Measurements from ENCODE around the gene ZNF407. TPM values are rescaled to one million over a fixed set of nuclear protein-coding genes. Genes with fewer than 3 reads are reported as not detected.

ZNF407 gene
- total and polyA plus RNA-seq, 2 experiments from 2014 or later, result 2.1 to 10.4 TPM

DNA sequence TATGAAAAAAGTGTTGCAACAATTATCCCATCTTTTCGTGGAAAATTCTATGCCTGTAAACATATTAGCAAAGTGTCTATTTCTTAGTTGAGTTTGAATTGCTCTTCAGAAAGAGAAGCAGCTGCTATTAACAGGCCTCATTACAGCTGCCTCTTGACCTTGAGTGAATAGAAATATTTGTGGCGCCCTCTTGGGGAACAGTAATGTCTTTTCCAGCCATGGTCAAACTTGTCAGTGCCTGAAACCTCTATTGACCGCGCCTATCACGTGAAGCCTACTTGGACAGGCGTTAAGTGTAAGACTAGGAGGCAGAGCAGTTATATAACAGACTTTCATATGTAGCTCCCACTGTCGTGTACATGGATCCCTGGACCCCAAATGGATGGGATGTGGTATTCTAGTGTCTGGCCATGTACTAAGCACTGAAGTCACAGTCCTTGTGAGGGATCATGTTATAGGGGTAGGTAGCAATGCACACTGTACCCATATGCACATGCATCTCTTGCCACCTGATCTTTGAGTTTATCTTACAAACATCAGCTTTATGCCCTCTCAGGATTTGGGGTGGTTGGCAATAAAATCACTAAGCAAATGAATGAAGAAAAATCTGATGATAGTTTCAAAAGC is 366.3 kb downstream of the ZNF407 start:
- DNase-seq (ENCODE audit: low spot score), result peak; percentile 76
- H3K4me3 ChIP-seq, result no peak overlapping the region
- no peaks in the 10 kb centered on the region for H3F3A ChIP-seq (replicated peaks; ENCODE audit: low read depth)
- no peaks in the 10 kb centered on the region for H3K79me2 ChIP-seq (replicated peaks; ENCODE audit: insufficient read depth)
- Mint-ChIP-seq H3K9me3 (peaks cover 5% of the 10 kb centered on the region; the same call in 1 of the 3 replicates), H3K27ac (no peak overlapping the region), H3K36me3 (ENCODE audit: low read depth) (no peaks in the 10 kb centered on the region; the same call in 2 of the 3 replicates), H3K4me3 (no peak overlapping the region), H3K4me1 (peaks cover 11% of the 10 kb centered on the region), H3K27me3 (ENCODE audit: insufficient read depth, low read depth, poor library complexity) (peaks cover 4% of the 10 kb centered on the region)
- no peaks in the 10 kb centered on the region for H3K4me1 ChIP-seq (ENCODE audit: insufficient read depth)
- H3K27me3 ChIP-seq (ENCODE audit: insufficient read depth), result no peaks in the 10 kb centered on the region
- H4K20me1 ChIP-seq (replicated peaks; ENCODE audit: insufficient read depth), result no peaks in the 10 kb centered on the region
- H3K9me2 ChIP-seq (ENCODE audit: insufficient read depth), result no peaks in the 10 kb centered on the region
- no peak overlapping the region for H3K4me2 ChIP-seq
- H2AFZ ChIP-seq, result no peak overlapping the region
- no peak overlapping the region for H3K27ac ChIP-seq (ENCODE audit: low read depth)
- no peak for TF ChIP-seq CREB1 (CRISPR knock-in tag; IDR thresholded peaks at IDR 0.05; ENCODE audit: low read depth)
- TF ChIP-seq, protein P1, sequence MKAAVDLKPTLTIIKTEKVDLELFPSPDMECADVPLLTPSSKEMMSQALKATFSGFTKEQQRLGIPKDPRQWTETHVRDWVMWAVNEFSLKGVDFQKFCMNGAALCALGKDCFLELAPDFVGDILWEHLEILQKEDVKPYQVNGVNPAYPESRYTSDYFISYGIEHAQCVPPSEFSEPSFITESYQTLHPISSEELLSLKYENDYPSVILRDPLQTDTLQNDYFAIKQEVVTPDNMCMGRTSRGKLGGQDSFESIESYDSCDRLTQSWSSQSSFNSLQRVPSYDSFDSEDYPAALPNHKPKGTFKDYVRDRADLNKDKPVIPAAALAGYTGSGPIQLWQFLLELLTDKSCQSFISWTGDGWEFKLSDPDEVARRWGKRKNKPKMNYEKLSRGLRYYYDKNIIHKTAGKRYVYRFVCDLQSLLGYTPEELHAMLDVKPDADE (IDR thresholded peaks at IDR 0.05), result no peak
- TF ChIP-seq, protein P2, sequence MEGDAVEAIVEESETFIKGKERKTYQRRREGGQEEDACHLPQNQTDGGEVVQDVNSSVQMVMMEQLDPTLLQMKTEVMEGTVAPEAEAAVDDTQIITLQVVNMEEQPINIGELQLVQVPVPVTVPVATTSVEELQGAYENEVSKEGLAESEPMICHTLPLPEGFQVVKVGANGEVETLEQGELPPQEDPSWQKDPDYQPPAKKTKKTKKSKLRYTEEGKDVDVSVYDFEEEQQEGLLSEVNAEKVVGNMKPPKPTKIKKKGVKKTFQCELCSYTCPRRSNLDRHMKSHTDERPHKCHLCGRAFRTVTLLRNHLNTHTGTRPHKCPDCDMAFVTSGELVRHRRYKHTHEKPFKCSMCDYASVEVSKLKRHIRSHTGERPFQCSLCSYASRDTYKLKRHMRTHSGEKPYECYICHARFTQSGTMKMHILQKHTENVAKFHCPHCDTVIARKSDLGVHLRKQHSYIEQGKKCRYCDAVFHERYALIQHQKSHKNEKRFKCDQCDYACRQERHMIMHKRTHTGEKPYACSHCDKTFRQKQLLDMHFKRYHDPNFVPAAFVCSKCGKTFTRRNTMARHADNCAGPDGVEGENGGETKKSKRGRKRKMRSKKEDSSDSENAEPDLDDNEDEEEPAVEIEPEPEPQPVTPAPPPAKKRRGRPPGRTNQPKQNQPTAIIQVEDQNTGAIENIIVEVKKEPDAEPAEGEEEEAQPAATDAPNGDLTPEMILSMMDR (conservative IDR thresholded peaks at IDR 0.05; ENCODE audit: low read depth in 2 of 2), result peak; percentile 63 to 74
- TF ChIP-seq, protein P3, sequence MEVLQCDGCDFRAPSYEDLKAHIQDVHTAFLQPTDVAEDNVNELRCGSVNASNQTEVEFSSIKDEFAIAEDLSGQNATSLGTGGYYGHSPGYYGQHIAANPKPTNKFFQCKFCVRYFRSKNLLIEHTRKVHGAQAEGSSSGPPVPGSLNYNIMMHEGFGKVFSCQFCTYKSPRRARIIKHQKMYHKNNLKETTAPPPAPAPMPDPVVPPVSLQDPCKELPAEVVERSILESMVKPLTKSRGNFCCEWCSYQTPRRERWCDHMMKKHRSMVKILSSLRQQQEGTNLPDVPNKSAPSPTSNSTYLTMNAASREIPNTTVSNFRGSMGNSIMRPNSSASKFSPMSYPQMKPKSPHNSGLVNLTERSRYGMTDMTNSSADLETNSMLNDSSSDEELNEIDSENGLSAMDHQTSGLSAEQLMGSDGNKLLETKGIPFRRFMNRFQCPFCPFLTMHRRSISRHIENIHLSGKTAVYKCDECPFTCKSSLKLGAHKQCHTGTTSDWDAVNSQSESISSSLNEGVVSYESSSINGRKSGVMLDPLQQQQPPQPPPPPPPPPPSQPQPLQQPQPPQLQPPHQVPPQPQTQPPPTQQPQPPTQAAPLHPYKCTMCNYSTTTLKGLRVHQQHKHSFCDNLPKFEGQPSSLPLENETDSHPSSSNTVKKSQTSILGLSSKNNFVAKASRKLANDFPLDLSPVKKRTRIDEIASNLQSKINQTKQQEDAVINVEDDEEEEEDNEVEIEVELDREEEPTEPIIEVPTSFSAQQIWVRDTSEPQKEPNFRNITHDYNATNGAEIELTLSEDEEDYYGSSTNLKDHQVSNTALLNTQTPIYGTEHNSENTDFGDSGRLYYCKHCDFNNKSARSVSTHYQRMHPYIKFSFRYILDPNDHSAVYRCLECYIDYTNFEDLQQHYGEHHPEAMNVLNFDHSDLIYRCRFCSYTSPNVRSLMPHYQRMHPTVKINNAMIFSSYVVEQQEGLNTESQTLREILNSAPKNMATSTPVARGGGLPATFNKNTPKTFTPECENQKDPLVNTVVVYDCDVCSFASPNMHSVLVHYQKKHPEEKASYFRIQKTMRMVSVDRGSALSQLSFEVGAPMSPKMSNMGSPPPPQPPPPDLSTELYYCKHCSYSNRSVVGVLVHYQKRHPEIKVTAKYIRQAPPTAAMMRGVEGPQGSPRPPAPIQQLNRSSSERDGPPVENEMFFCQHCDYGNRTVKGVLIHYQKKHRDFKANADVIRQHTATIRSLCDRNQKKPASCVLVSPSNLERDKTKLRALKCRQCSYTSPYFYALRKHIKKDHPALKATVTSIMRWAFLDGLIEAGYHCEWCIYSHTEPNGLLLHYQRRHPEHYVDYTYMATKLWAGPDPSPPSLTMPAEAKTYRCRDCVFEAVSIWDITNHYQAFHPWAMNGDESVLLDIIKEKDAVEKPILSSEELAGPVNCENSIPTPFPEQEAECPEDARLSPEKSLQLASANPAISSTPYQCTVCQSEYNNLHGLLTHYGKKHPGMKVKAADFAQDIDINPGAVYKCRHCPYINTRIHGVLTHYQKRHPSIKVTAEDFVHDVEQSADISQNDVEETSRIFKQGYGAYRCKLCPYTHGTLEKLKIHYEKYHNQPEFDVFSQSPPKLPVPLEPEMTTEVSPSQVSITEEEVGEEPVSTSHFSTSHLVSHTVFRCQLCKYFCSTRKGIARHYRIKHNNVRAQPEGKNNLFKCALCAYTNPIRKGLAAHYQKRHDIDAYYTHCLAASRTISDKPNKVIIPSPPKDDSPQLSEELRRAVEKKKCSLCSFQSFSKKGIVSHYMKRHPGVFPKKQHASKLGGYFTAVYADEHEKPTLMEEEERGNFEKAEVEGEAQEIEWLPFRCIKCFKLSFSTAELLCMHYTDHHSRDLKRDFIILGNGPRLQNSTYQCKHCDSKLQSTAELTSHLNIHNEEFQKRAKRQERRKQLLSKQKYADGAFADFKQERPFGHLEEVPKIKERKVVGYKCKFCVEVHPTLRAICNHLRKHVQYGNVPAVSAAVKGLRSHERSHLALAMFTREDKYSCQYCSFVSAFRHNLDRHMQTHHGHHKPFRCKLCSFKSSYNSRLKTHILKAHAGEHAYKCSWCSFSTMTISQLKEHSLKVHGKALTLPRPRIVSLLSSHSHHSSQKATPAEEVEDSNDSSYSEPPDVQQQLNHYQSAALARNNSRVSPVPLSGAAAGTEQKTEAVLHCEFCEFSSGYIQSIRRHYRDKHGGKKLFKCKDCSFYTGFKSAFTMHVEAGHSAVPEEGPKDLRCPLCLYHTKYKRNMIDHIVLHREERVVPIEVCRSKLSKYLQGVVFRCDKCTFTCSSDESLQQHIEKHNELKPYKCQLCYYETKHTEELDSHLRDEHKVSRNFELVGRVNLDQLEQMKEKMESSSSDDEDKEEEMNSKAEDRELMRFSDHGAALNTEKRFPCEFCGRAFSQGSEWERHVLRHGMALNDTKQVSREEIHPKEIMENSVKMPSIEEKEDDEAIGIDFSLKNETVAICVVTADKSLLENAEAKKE (CRISPR knock-in tag; IDR thresholded peaks at IDR 0.05), result no peak
- no peak for TF ChIP-seq EZH2phosphoT487 (IDR thresholded peaks at IDR 0.05; ENCODE audit: unreplicated experiment)
- no peak for TF ChIP-seq EZH2 (IDR thresholded peaks at IDR 0.05; ENCODE audit: low read depth, unreplicated experiment)
- TF ChIP-seq ZNF331 (CRISPR knock-in tag; IDR thresholded peaks at IDR 0.05; ENCODE audit: low read depth), result no peak
- H3K36me3 ChIP-seq (ENCODE audit: insufficient read depth), result no peaks in the 10 kb centered on the region
- peak; percentile 94 for ATAC-seq
